HL-60 (cell line): ENCODE results near the gene WNT3.

Source experiments
- SPI1 ChIP-seq: IDR thresholded peaks from 2 replicates; pipeline ENCODE4 v1.6.1; 2012; ENCODE audit warnings: low read depth, mild to moderate bottlenecking, borderline replicate concordance
- TF ChIP-seq, protein P1 (sequence below): IDR thresholded peaks from one replicate; pipeline ENCODE4 v1.5.1; 2011; ENCODE audit warnings: low read length, control low read depth, inconsistent platforms; ENCODE audit not compliant: insufficient read depth

DNA sequence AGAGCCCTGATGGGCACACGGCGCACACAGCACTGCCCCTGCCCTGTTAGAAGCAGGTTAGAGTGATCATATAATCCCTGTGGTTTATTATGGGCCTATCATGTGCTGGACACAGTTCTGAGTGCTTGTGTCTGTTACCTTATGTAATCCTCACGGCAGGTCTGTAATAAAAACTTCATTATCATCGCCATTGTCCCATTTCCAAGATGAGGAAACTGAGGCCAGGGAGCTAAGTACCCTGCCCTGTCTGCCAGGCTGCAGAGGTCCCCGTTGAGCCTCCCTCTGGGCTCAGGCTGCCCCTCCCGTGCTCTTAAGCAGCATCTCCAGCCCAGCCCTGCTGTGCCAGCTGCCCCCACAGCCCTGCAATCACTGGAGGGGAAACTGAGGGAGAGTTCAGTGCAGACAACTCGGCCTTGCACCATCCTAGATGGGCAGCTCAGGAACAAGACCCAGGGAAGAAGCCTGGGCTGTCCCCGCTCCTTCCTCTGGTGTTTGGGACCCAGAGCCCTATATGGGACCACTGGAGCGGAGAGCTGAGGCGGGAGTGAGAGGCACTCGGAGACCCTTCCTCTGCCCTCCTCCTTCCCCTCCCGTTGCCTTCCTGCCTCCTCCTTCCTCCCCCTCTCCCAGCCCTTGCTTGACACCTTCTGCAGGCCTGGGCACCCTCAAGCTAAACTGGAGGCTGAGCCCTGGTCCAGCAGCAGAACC lies 42.0 kb downstream of the WNT3 start:
- TF ChIP-seq, protein P1, sequence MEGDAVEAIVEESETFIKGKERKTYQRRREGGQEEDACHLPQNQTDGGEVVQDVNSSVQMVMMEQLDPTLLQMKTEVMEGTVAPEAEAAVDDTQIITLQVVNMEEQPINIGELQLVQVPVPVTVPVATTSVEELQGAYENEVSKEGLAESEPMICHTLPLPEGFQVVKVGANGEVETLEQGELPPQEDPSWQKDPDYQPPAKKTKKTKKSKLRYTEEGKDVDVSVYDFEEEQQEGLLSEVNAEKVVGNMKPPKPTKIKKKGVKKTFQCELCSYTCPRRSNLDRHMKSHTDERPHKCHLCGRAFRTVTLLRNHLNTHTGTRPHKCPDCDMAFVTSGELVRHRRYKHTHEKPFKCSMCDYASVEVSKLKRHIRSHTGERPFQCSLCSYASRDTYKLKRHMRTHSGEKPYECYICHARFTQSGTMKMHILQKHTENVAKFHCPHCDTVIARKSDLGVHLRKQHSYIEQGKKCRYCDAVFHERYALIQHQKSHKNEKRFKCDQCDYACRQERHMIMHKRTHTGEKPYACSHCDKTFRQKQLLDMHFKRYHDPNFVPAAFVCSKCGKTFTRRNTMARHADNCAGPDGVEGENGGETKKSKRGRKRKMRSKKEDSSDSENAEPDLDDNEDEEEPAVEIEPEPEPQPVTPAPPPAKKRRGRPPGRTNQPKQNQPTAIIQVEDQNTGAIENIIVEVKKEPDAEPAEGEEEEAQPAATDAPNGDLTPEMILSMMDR = no peak
- TF ChIP-seq SPI1 = no peak
